HG03457 (cell line): ENCODE measurements around the gene SUPT6H.

Source experiments
- ATAC-seq: cut with Tn5 transposase; IDR thresholded peaks from one replicate; pipeline ENCODE4 v1.9.1; 2021; ENCODE audit warnings: moderate number of reproducible peaks; ENCODE audit not compliant: unreplicated experiment

SUPT6H gene

GRCh38 chr17:28747801-28748750 is 86.1 kb downstream of the SUPT6H start:
- ATAC-seq: no peak

- ATAC-seq: no peak
Measured at GRCh38 chr17:28748852-28749515, 87.0 kb downstream of the SUPT6H start.

- ATAC-seq: no peak
Measured at GRCh38 chr17:28749516-28750177, 87.6 kb downstream of the SUPT6H start.

GRCh38 chr17:28750178-28751047 is 88.4 kb downstream of the SUPT6H start:
- ATAC-seq: no peak

GRCh38 chr17:28751600-28752366 is 89.8 kb downstream of the SUPT6H start:
- ATAC-seq: no peak
